GM12878 (cell line): ENCODE results near the gene UBXN6. TPM values are rescaled to one million over a fixed set of nuclear protein-coding genes. Genes with fewer than 3 reads are reported as not detected.

ENCODE experiments used
- ATAC-seq: fragments of 200-7000 bp; cut with Tn5 transposase; 3 replicates; pipeline ENCODE4 v1.9.1; 2020; ENCODE audit warnings: mild to moderate bottlenecking, moderate library complexity
- BruUV-seq: library from RNA; stranded (reverse); fragments of 400-500 nt; replicated peaks from 2 replicates; lab custom pipeline; 2021; lab: Mats Ljungman, UMichigan
- CTCF ChIA-PET: fragments of 300-600 bp; sonication (Branson Sonifier 250); formaldehyde crosslinking; extraction: SDS; loops from one replicate; lab custom pipeline; 2021; ENCODE audit warnings: inconsistent platforms; lab: Yijun Ruan, JAX
- POLR2A ChIA-PET: fragments of 350-600 bp; formaldehyde crosslinking; extraction: SDS; loops from one replicate; lab custom pipeline; 2021; ENCODE audit warnings: inconsistent platforms; lab: Charles Lee
- RAD21 ChIA-PET: fragments of 300-600 bp; sonication (Branson Sonifier 250); formaldehyde crosslinking; loops from one replicate; lab custom pipeline; 2023; ENCODE audit warnings: antibody characterized with exemption; ENCODE audit not compliant: unreplicated experiment; lab: Charles Lee
- SMC1A ChIA-PET: fragments of 300-600 bp; sonication (Branson Sonifier 250); formaldehyde crosslinking; loops from one replicate; lab custom pipeline; 2023; ENCODE audit not compliant: unreplicated experiment, uncharacterized antibody; lab: Charles Lee
- DNase-seq: peaks from one replicate; pipeline ENCODE4 v3.0.0-alpha.2; 2011; ENCODE audit warnings: low read depth, low spot score
- FAIRE-seq: peaks from 3 replicates; lab custom pipeline; 2011; peaks lifted over from hg19 to GRCh38; lab: Jason Lieb, UNC
- H2AFZ ChIP-seq: 2 replicates; pipeline ENCODE4 v1.6.0; 2011; ENCODE audit warnings: low read depth, low read length, control low read depth; ENCODE audit not compliant: control insufficient read depth
- H3K27ac ChIP-seq: 2 replicates; pipeline ENCODE4 v1.5.1; 2011; ENCODE audit warnings: control low read depth; ENCODE audit not compliant: control insufficient read depth, insufficient read depth
- H3K27me3 ChIP-seq, 2 experiments: replicated peaks in 1 of 2; 2 replicates each; pipeline versions ENCODE4 v1.6.0 to v1.6.1; 2011; ENCODE audit warnings: low read length in 1 of 2; ENCODE audit not compliant: control insufficient read depth in 2 of 2, insufficient read depth in 2 of 2
- H3K36me3 ChIP-seq, 2 experiments: 2 replicates each; pipeline ENCODE4 v1.5.1; 2011; ENCODE audit warnings: low read length in 1 of 2; ENCODE audit not compliant: control insufficient read depth in 2 of 2, insufficient read depth in 2 of 2
- H3K4me1 ChIP-seq: 2 replicates; pipeline ENCODE4 v1.6.1; 2011; ENCODE audit warnings: mild to moderate bottlenecking, low read length, moderate library complexity, mixed read lengths; ENCODE audit not compliant: control insufficient read depth, insufficient read depth
- H3K4me2 ChIP-seq: 2 replicates; pipeline ENCODE4 v1.6.0; 2011; ENCODE audit warnings: control low read depth; ENCODE audit not compliant: control insufficient read depth, insufficient read depth
- H3K4me3 ChIP-seq: fragments of 200-600 bp; sonication (generic); 2 replicates; pipeline ENCODE4 v1.5.1; 2016
- H3K79me2 ChIP-seq: 2 replicates; pipeline ENCODE4 v1.6.0; 2011; ENCODE audit warnings: low read length; ENCODE audit not compliant: control insufficient read depth, insufficient read depth
- H3K9ac ChIP-seq: 2 replicates; pipeline ENCODE4 v1.8.0; 2011; ENCODE audit warnings: low read length, control low read depth, mixed read lengths; ENCODE audit not compliant: control insufficient read depth, insufficient read depth
- H3K9me3 ChIP-seq: replicated peaks from 3 replicates; pipeline ENCODE4 v1.5.1; 2011; ENCODE audit warnings: mild to moderate bottlenecking, low read length; ENCODE audit not compliant: control insufficient read depth, insufficient read depth
- H4K20me1 ChIP-seq: 2 replicates; pipeline ENCODE4 v1.6.0; 2011; ENCODE audit not compliant: control insufficient read depth, insufficient read depth
- CHD2 ChIP-seq: IDR thresholded peaks from 2 replicates; pipeline ENCODE4 v1.6.1; 2011; ENCODE audit warnings: low read depth, low read length, improper control_type of control experiment, borderline replicate concordance
- FOS ChIP-seq: IDR thresholded peaks from 3 replicates; pipeline ENCODE4 v1.6.1; 2011; ENCODE audit warnings: borderline replicate concordance; ENCODE audit not compliant: insufficient read length; ENCODE audit errors: extremely low read depth
- GABPA ChIP-seq: IDR thresholded peaks from 2 replicates; pipeline ENCODE4 v1.6.1; 2014; ENCODE audit warnings: antibody characterized with exemption, low read depth, mild to moderate bottlenecking, inconsistent platforms
- HDAC2 ChIP-seq: fragments of 200-600 bp; sonication (generic); IDR thresholded peaks from 2 replicates; pipeline ENCODE4 v1.6.1; 2017
- HSF1 ChIP-seq: fragments of 150-350 bp; IDR thresholded peaks from 2 replicates; pipeline ENCODE4 v1.6.1; 2014; ENCODE audit warnings: mild to moderate bottlenecking, low read depth, low read length
- MAX ChIP-seq: IDR thresholded peaks from 2 replicates; pipeline ENCODE4 v1.6.1; 2012; ENCODE audit warnings: low read depth, low read length, improper control_type of control experiment
- MTA2 ChIP-seq: fragments of 450-650 bp; IDR thresholded peaks from 2 replicates; pipeline ENCODE4 v1.6.1; 2016; ENCODE audit warnings: low read depth, mild to moderate bottlenecking, moderate library complexity
- MXI1 ChIP-seq: fragments of 150-350 bp; IDR thresholded peaks from 2 replicates; pipeline ENCODE4 v1.6.1; 2011; ENCODE audit warnings: low read depth, mild to moderate bottlenecking, inconsistent platforms, low read length, improper control_type of control experiment
- POLR2AphosphoS2 ChIP-seq: IDR thresholded peaks from 2 replicates; pipeline ENCODE4 v1.6.1; 2011; ENCODE audit warnings: low read depth, mild to moderate bottlenecking, low read length, improper control_type of control experiment, moderate library complexity
- RELA ChIP-seq: fragments of 450-650 bp; IDR thresholded peaks from 2 replicates; pipeline ENCODE4 v1.8.0; 2014; ENCODE audit warnings: borderline replicate concordance; ENCODE audit not compliant: partially characterized antibody
- STAT3 ChIP-seq: IDR thresholded peaks from 2 replicates; pipeline ENCODE4 v1.6.1; 2011; ENCODE audit warnings: low read depth, low read length, improper control_type of control experiment
- WGBS: methylation state at CpG from one replicate; pipeline ENCODE4 v1.1.6; 2016; ENCODE audit warnings: low lambda C conversion rate; ENCODE audit not compliant: insufficient replicate concordance, insufficient coverage; ENCODE audit errors: missing lambda C conversion rate; 5-methylcytosine and 5-hydroxymethylcytosine counted together
- in situ Hi-C: fragments of 300-500 bp; cut with MboI; formaldehyde crosslinking; loops from 9 replicates; pipeline ENCODE4 v1.14.3; 2018; ENCODE audit warnings: mixed read lengths
- intact Hi-C: fragments of 100-400 bp; cut with micrococcal nuclease; formaldehyde crosslinking; loops from one replicate; pipeline ENCODE4 v1.14.2; 2022; ENCODE audit not compliant: unreplicated experiment
- polyA plus RNA-seq, 11 experiments: library from polyadenylated mRNA; depleted of rRNA in 4 of 11; unstranded in 6 of 11; stranded (reverse) in 5 of 11; fragments of >200 nt; fragmentation: Nextera tagmentation in 4 of 11; fragmentation: Illumina TruSeq in 1 of 11; extraction: Ambion mirVana in 4 of 11; extraction: Trizol in 1 of 11; gene quantifications; 1 replicate in 1 of 11; 2 replicates in 10 of 11; pipeline versions ENCODE4 v1.2.1 to v1.2.3, GENCODE V29; 2011 to 2016; ENCODE audit warnings: inconsistent platforms in 2 of 11, missing spikeins in 2 of 11, low read depth in 1 of 11
- total RNA-seq, 4 experiments: library from RNA; depleted of rRNA in 3 of 4; stranded (reverse); fragments of >200 nt in 3 of 4; fragmentation: Illumina TruSeq in 1 of 4; extraction: Trizol in 1 of 4; gene quantifications; 2 replicates each; pipeline versions ENCODE4 v1.2.1 to v1.2.3, GENCODE V29; 2013 to 2021

UBXN6 gene
- total and polyA plus RNA-seq, 10 of the 15 experiments (the other 5 are each of a cell fraction or from before 2014, with no cell fraction given): 0.47 to 50.8 (median 13.0) TPM

- H3K27ac ChIP-seq: no peak overlapping the region
- CTCF ChIA-PET: no interaction called here
- H3K9me3 ChIP-seq: no peaks in the 10 kb centered on the region
- no peak for FAIRE-seq
- RAD21 ChIA-PET: no interaction called here
- no peak for TF ChIP-seq HDAC2
- TF ChIP-seq MXI1: no peak
- TF ChIP-seq FOS: no peak
- H3K4me1 ChIP-seq: peaks cover 10% of the 10 kb centered on the region
- no peak overlapping the region for H3K4me3 ChIP-seq
- BruUV-seq: no TSS peak
- WGBS: 85% methylated on average over 16 of the region's 16 CpGs
- no peak for DNase-seq
- H3K27me3 ChIP-seq: no peaks in the 10 kb centered on the region
- no peak for ATAC-seq
- SMC1A ChIA-PET: no interaction called here
- no peak overlapping the region for H2AFZ ChIP-seq
- H3K4me2 ChIP-seq: no peak overlapping the region
- no peaks in the 10 kb centered on the region for H4K20me1 ChIP-seq
- in situ Hi-C loops (no loop called here), intact Hi-C loops (no loop called here)
- peaks cover 16 to 17% of the 10 kb centered on the region in 2 experiments; a peak in 3 of 4 replicates for H3K36me3 ChIP-seq
- no peak overlapping the region for H3K9ac ChIP-seq
- H3K79me2 ChIP-seq: no peaks in the 10 kb centered on the region
- POLR2A ChIA-PET: interaction anchor here (0.7 kb wide), 1 partner anchor 1642 kb away, joined by 3 read pairs; no protein-coding TSS in a partner anchor
Observed at GRCh38 chr19:4423416-4424126, 34.0 kb downstream of the UBXN6 start.

GRCh38 chr19:4416268-4416667, 41.3 kb downstream of the UBXN6 start:
- SMC1A ChIA-PET: no interaction called here
- Histone ChIP-seq H3K4me2 (no peak overlapping the region), H3K4me3 (no peak overlapping the region), H2AFZ (no peak overlapping the region), H3K79me2 (peaks cover 5% of the 10 kb centered on the region), H3K27me3 (no peaks in the 10 kb centered on the region), H3K4me1 (no peaks in the 10 kb centered on the region), H3K9me3 (no peaks in the 10 kb centered on the region), H4K20me1 (no peaks in the 10 kb centered on the region), H3K9ac (no peak overlapping the region), H3K36me3 (peaks cover 10 to 14% of the 10 kb centered on the region in 2 experiments; a peak in 3 of 4 replicates), H3K27ac (no peak overlapping the region)
- CTCF ChIA-PET: interaction anchor here (0.6 to 2.4 kb wide), 5 partner anchors 8 to 142 kb away, joined by 3 to 6 read pairs (median 3); partner anchors contain the start of gene CHAF1A
- ATAC-seq (no peak), FAIRE-seq (no peak), DNase-seq (no peak)
- RAD21 ChIA-PET: interaction anchor here (1.1 kb wide), 1 partner anchor 64 kb away, joined by 6 read pairs; no protein-coding TSS in a partner anchor
- POLR2A ChIA-PET: no interaction called here
- intact Hi-C loops (no loop called here), in situ Hi-C loops (no loop called here)
- no TSS peak for BruUV-seq
- 94% methylated on average over 9 of the region's 9 CpGs for WGBS
- TF ChIP-seq CHD2 (no peak), MTA2 (no peak), RELA (no peak), HSF1 (no peak), GABPA (no peak), MAX (no peak), STAT3 (no peak), POLR2AphosphoS2 (no peak)
